Ishikawa (cell line): ENCODE measurements around the gene GABRG3.
A peak's percentile ranks its signal among the peaks of the same experiment; 100 is the strongest.

Source experiments
- CEBPB ChIP-seq: IDR thresholded peaks from 2 replicates; pipeline ENCODE4 v1.6.1; 2012
- CREB1 ChIP-seq: IDR thresholded peaks from 2 replicates; pipeline ENCODE4 v1.6.1; 2012; ENCODE audit warnings: low read depth
- EGR1 ChIP-seq: IDR thresholded peaks from 2 replicates; pipeline ENCODE4 v1.6.1; 2012
- EP300 ChIP-seq: IDR thresholded peaks from 2 replicates; pipeline ENCODE4 v1.6.1; 2012; ENCODE audit warnings: borderline replicate concordance
- FOXM1 ChIP-seq: IDR thresholded peaks from 2 replicates; pipeline ENCODE4 v1.6.1; 2012; ENCODE audit warnings: low read depth, borderline replicate concordance
- NFIC ChIP-seq: IDR thresholded peaks from 2 replicates; pipeline ENCODE4 v1.6.1; 2012
- RAD21 ChIP-seq: IDR thresholded peaks from 2 replicates; pipeline ENCODE4 v1.6.1; 2012; ENCODE audit warnings: low read depth
- TAF1 ChIP-seq: IDR thresholded peaks from 2 replicates; pipeline ENCODE4 v1.6.1; 2012; ENCODE audit warnings: low read depth, mild to moderate bottlenecking
- TCF12 ChIP-seq: IDR thresholded peaks from 2 replicates; pipeline ENCODE4 v1.6.1; 2012; ENCODE audit warnings: low read depth
- TEAD4 ChIP-seq: IDR thresholded peaks from 2 replicates; pipeline ENCODE4 v1.6.1; 2012
- YY1 ChIP-seq: IDR thresholded peaks from 2 replicates; pipeline ENCODE4 v1.6.1; 2012; ENCODE audit warnings: low read depth
- ZBTB7A ChIP-seq: IDR thresholded peaks from 2 replicates; pipeline ENCODE4 v1.6.1; 2012; ENCODE audit warnings: low read depth
- TF ChIP-seq, protein P1 (sequence below): IDR thresholded peaks from 2 replicates; pipeline ENCODE4 v1.6.1; 2012; ENCODE audit warnings: low read depth, mild to moderate bottlenecking
- TF ChIP-seq, protein P2 (sequence below): IDR thresholded peaks from 2 replicates; pipeline ENCODE4 v1.6.1; 2012
- TF ChIP-seq, protein P3 (sequence below): IDR thresholded peaks from 2 replicates; pipeline ENCODE4 v1.6.1; 2012

The GABRG3 gene

GRCh38 chr15:27352136-27352535 is 381.2 kb downstream of the GABRG3 start:
- TF ChIP-seq CEBPB = no peak
- no peak for TF ChIP-seq ZBTB7A
- no peak for TF ChIP-seq EGR1
- TF ChIP-seq NFIC = no peak
- no peak for TF ChIP-seq YY1
- TF ChIP-seq FOXM1 = no peak
- TF ChIP-seq EP300 = no peak
- TF ChIP-seq, protein P1, sequence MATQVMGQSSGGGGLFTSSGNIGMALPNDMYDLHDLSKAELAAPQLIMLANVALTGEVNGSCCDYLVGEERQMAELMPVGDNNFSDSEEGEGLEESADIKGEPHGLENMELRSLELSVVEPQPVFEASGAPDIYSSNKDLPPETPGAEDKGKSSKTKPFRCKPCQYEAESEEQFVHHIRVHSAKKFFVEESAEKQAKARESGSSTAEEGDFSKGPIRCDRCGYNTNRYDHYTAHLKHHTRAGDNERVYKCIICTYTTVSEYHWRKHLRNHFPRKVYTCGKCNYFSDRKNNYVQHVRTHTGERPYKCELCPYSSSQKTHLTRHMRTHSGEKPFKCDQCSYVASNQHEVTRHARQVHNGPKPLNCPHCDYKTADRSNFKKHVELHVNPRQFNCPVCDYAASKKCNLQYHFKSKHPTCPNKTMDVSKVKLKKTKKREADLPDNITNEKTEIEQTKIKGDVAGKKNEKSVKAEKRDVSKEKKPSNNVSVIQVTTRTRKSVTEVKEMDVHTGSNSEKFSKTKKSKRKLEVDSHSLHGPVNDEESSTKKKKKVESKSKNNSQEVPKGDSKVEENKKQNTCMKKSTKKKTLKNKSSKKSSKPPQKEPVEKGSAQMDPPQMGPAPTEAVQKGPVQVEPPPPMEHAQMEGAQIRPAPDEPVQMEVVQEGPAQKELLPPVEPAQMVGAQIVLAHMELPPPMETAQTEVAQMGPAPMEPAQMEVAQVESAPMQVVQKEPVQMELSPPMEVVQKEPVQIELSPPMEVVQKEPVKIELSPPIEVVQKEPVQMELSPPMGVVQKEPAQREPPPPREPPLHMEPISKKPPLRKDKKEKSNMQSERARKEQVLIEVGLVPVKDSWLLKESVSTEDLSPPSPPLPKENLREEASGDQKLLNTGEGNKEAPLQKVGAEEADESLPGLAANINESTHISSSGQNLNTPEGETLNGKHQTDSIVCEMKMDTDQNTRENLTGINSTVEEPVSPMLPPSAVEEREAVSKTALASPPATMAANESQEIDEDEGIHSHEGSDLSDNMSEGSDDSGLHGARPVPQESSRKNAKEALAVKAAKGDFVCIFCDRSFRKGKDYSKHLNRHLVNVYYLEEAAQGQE = no peak
- TF ChIP-seq, protein P2, sequence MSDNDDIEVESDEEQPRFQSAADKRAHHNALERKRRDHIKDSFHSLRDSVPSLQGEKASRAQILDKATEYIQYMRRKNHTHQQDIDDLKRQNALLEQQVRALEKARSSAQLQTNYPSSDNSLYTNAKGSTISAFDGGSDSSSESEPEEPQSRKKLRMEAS = no peak
- TF ChIP-seq CREB1 = no peak
- TF ChIP-seq RAD21 = no peak
- TF ChIP-seq TCF12 = no peak
- TF ChIP-seq TEAD4 = no peak
- TF ChIP-seq, protein P3, sequence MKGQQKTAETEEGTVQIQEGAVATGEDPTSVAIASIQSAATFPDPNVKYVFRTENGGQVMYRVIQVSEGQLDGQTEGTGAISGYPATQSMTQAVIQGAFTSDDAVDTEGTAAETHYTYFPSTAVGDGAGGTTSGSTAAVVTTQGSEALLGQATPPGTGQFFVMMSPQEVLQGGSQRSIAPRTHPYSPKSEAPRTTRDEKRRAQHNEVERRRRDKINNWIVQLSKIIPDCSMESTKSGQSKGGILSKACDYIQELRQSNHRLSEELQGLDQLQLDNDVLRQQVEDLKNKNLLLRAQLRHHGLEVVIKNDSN = no peak
- no peak for TF ChIP-seq TAF1

GRCh38 chr15:27353856-27354255 is 382.9 kb downstream of the GABRG3 start:
- TF ChIP-seq, protein P2 = no peak

DNA sequence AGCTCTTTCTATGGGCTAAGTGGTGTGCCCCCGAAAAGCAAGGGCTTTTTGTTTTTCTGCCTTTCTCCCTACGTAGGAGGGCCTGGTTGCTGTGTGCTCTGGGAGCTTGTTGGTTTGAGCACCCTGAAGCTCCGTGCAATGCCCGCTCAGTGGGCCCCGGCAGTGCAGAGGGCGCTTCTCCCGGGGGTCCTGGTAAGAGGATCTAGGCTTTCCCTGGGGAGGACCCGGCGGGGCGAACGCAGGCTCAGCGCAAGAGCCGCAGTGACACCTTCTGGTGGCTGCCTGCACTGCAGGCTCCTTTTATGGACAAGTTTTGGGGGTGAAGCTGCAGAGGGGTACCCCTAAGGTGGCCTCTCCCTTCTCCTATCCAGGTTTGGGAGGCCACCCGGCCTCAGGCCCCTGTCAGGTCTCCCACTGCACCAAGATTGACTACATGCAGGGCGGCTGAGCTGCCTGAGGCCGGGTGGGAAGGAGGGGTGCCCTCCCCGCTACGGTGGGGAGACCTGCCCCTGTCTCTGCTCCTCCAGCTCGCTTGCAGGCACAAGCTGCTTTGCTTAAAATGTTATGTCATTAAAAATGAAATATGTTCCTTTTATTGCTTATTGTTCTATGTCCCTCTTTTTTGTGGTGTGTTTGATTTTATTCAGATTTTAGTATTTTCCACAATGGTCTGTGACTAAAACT is 387.9 kb downstream of the GABRG3 start:
- TF ChIP-seq NFIC (no peak), ZBTB7A (no peak), RAD21 (peak; percentile 44; the same call in 1 of the 2 replicates), TEAD4 (no peak), TCF12 (no peak)

DNA sequence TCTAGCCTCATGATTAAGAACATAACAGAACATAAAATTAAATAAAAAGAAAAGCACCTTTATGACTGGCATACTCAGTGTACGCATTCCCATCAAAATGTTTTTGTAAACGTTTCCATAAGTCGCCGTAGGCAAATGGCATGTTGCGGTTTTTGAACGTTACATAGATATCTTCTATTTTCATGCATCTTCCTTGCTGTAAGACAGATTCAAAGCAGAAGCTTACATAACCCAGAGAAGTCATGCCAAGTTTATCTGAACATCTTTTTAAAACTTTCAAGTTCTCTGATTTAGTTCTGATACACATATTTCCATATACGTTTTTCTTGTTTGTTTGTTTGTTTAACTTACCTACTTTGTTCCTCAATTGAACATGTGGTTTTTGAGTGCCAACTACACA is 388.6 kb downstream of the GABRG3 start:
- TF ChIP-seq, protein P1 = no peak
- no peak for TF ChIP-seq EGR1
- TF ChIP-seq TAF1 = no peak
- no peak for TF ChIP-seq RAD21
- no peak for TF ChIP-seq NFIC
- TF ChIP-seq TEAD4 = no peak
- TF ChIP-seq YY1 = no peak
- TF ChIP-seq ZBTB7A = no peak
- TF ChIP-seq TCF12 = no peak
- TF ChIP-seq, protein P2 = no peak
- no peak for TF ChIP-seq CREB1
- TF ChIP-seq EP300 = no peak
- TF ChIP-seq, protein P3 = no peak
- no peak for TF ChIP-seq FOXM1
- TF ChIP-seq CEBPB = no peak

DNA sequence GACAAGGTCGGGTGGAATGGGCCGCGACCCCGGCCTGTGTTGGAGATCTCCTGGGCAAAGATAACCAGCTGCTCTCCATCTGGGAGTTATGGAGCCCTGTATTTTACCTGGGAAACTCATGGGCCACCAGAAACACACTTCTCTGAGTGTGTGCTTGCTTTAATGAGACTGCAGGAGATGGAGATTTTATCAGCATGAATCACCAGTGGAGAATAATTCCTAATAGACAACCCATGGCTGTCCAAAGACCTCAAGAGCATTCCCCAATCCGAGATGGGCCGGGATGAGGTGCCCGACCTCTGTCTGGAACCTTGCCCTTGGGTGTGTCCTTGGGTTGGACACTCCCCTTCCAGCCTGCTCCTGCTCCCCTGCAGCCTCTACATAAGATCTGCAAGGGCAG is 389.3 kb downstream of the GABRG3 start:
- TF ChIP-seq EGR1 (no peak), FOXM1 (no peak), ZBTB7A (no peak), TEAD4 (no peak), TCF12 (no peak), RAD21 (no peak), CEBPB (no peak)
- TF ChIP-seq, protein P3 = no peak
- TF ChIP-seq, protein P1 = no peak
